Mucosa of descending colon (tissue), 3 donors: ENCODE results near the gene BCKDHA. TPM values are rescaled to one million over a fixed set of nuclear protein-coding genes. Genes with fewer than 3 reads are reported as not detected.

ENCODE experiments used
- ATAC-seq: fragments of 200-7000 bp; cut with Tn5 transposase; one replicate; pipeline ENCODE4 v1.9.1; 2020; ENCODE audit warnings: mild to moderate bottlenecking, moderate library complexity
- DNase-seq, 3 donors: peaks; one replicate each; pipeline ENCODE4 v3.0.0-alpha.2; 2020
- H3K36me3 ChIP-seq: fragments of 200-600 bp; one replicate; pipeline ENCODE4 v1.8.0; 2021; ENCODE audit warnings: low read depth, mild to moderate bottlenecking
- H3K4me1 ChIP-seq: fragments of 200-600 bp; one replicate; pipeline ENCODE4 v1.8.0; 2021; ENCODE audit warnings: low read depth, mild to moderate bottlenecking
- H3K4me3 ChIP-seq: fragments of 200-600 bp; one replicate; pipeline ENCODE4 v1.8.0; 2021; ENCODE audit warnings: mild to moderate bottlenecking
- H3K9me3 ChIP-seq: fragments of 200-600 bp; one replicate; pipeline ENCODE4 v1.8.0; 2021; ENCODE audit warnings: mild to moderate bottlenecking
- intact Hi-C, 2 donors: fragments of 100-400 bp; cut with DNase I in 1 of 2; cut with micrococcal nuclease in 1 of 2; formaldehyde crosslinking; loops; one replicate each; pipeline versions ENCODE4 v1.11.0 to v1.11.1; 2022; cut with DNase I, micrococcal nuclease
- total RNA-seq, 3 donors: library from RNA; stranded (reverse); fragmentation: NEBNext Ultra II Directional in 2 of 3; extraction: Animal tissue kit (Norgen Biotek cat#: 25700) in 2 of 3; gene quantifications; one replicate each; pipeline versions ENCODE4 v1.2.1 to v1.2.4, GENCODE V29; 2021 to 2023
- TF ChIP-seq, protein P1 (sequence below): fragments of 200-600 bp; IDR thresholded peaks from one replicate; pipeline ENCODE4 v1.8.0; 2022; ENCODE audit warnings: antibody characterized with exemption, mild to moderate bottlenecking
- donor health status: DM: no; HTN: no; CAD: no; lungs with moderate emphysema.
- donor health status: DM: no; HTN: no; CAD: no.
- donor health status: DM: no; HTN: yes; CAD: no.

BCKDHA gene
- total RNA-seq, 3 donors from 2014 or later, result 16.6 to 22.5 (median 17.3) TPM

DNA sequence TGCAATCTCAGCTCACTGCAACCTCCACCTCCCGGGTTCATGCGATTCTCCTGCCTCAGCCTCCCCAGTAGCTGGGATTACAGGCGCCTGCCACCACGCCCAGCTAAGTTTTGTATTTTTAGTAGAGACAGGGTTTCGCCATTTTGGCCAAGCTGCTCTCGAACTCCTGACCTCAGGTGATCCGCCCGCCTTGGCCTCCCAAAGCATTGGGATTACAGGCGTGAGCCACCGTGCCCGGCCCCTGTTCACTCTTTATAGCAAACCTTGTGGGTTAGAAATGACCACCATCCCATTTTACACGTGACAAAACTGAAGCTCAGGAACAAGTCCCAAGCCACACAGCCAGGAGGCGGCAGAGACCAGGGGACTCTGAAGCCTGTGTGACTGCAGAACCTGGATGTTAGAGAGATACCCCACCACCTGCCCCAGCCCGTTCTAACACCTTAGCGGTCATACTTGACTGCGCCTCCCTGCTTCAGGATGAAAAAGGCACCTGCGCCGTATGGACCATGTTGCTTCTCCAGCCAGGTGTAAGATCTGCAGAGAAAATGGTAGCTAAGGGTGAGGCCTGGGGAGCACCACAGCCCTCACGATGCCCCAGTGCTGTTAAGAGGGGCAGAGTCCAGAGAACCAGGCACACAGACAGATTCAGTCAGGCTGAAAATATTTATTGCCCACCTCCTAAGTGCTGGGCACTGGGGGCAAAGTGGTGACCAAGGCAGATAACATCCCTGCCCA lies 38.5 kb downstream of the BCKDHA start:
- TF ChIP-seq, protein P1, sequence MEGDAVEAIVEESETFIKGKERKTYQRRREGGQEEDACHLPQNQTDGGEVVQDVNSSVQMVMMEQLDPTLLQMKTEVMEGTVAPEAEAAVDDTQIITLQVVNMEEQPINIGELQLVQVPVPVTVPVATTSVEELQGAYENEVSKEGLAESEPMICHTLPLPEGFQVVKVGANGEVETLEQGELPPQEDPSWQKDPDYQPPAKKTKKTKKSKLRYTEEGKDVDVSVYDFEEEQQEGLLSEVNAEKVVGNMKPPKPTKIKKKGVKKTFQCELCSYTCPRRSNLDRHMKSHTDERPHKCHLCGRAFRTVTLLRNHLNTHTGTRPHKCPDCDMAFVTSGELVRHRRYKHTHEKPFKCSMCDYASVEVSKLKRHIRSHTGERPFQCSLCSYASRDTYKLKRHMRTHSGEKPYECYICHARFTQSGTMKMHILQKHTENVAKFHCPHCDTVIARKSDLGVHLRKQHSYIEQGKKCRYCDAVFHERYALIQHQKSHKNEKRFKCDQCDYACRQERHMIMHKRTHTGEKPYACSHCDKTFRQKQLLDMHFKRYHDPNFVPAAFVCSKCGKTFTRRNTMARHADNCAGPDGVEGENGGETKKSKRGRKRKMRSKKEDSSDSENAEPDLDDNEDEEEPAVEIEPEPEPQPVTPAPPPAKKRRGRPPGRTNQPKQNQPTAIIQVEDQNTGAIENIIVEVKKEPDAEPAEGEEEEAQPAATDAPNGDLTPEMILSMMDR, result no peak
- Histone ChIP-seq H3K4me1 (no peaks in the 10 kb centered on the region), H3K4me3 (no peak overlapping the region), H3K36me3 (no peaks in the 10 kb centered on the region), H3K9me3 (no peaks in the 10 kb centered on the region)
- intact Hi-C loops, result no loop called here
- ATAC-seq (peak; percentile 9), DNase-seq (peak in 2 of 3 donors; percentile 19 to 32)

DNA sequence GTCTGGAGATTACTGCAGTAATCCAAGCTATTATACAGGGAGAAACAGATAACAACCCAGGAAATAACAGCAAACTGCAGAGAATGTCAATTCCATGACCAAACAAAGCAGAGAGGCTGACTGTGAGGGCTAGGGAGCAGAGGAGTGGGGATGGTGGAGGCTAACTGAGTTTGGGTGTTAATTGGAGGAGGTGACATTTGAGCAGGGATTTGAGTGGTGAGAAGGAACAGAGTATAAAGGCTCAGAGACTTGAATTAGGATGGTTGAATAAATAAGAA lies 39.0 kb downstream of the BCKDHA start:
- DNase-seq (no peak), ATAC-seq (no peak)
- Histone ChIP-seq H3K36me3 (no peaks in the 10 kb centered on the region), H3K4me3 (no peak overlapping the region), H3K9me3 (no peaks in the 10 kb centered on the region), H3K4me1 (no peaks in the 10 kb centered on the region)
- intact Hi-C loops, result no loop called here
- TF ChIP-seq, protein P1, result no peak

DNA sequence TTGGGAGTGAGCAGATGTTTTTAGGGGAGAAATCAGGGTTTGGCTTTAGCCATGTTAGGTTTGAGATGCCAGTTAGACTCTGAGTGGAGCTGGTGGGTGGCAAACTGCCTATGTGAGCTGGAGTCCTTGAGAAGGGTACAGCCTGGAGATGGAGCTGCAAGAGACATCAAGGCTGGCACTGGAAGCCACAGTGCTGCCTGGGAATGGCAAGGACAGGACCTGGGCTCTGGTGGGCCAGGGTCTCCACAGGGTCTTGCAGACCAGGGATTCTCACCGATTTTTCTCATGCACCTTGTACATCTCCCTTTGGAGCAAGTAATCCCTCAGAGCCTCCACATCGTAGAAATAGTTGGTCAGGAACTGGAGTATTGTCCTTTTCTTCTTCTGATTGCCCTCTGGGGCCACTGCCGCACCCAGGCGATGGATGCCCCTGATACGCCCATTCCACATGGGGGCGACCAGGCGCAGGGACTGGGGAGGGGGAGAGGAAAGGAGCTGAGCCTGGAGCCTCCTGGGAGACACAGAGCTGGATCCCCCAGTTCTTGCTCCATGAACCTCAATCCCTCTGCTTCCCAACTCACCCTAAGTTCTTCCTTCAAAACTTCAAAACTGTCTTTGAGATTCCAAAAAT lies 40.4 kb downstream of the BCKDHA start:
- H3K4me3 ChIP-seq, result no peak overlapping the region
- intact Hi-C loops, result no loop called here
- no peaks in the 10 kb centered on the region for H3K4me1 ChIP-seq
- H3K9me3 ChIP-seq, result no peaks in the 10 kb centered on the region
- TF ChIP-seq, protein P1, result no peak
- no peaks in the 10 kb centered on the region for H3K36me3 ChIP-seq
- no peak for DNase-seq
- ATAC-seq, result no peak

DNA sequence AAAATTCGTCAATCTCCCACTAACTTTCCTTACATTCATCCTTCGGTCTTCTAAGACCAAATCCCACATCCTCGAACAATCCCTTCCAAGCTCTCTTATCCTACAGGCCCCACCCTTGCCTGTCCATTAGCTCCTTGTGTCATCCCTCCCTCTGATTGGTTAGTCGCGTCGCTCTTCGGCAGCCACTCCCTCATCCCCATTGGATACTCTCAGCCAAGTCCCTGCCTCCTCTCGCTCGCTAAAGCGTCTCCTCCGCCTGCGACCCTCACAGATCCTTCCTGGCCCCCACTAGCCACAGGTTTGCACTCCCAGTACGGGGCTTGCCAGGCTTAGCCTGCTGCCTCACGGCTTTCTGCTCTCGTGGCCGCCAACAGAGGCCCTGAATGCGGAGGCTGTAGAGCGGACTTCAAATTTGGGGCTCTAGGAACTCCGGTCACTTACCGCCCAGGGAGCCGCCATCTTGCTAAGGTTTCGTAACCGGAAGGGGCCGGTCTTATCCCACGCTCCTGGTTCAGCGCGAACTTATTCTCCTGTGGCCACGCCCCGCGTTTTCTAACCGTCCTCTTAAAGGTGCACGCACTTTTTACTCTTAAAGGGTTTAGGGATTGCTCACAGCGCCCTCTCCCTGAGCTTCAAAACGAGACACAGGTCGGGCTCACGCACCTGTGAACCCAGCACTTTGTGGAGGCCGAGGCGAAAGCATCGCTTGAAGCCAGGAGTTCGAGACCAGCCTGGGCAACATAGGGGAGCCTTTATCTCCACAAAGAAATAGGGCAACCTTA lies 42.0 kb downstream of the BCKDHA start, which contains the start of gene DMAC2:
Gene DMAC2 (minus strand): TSS at position 472 of the 782 bp plus-strand sequence. CDS start 13 bp downstream, at position 459.
- intact Hi-C loops, result no loop called here
- peak; percentile 96 for ATAC-seq
- H3K4me1 ChIP-seq, result no peaks in the 10 kb centered on the region
- TF ChIP-seq, protein P1, result peak; percentile 27
- no peaks in the 10 kb centered on the region for H3K36me3 ChIP-seq
- H3K9me3 ChIP-seq, result no peaks in the 10 kb centered on the region
- H3K4me3 ChIP-seq, result peak within 1 kb of the TSS; percentile 52
- peak; percentile 95 to 99 (median 97) for DNase-seq

DNA sequence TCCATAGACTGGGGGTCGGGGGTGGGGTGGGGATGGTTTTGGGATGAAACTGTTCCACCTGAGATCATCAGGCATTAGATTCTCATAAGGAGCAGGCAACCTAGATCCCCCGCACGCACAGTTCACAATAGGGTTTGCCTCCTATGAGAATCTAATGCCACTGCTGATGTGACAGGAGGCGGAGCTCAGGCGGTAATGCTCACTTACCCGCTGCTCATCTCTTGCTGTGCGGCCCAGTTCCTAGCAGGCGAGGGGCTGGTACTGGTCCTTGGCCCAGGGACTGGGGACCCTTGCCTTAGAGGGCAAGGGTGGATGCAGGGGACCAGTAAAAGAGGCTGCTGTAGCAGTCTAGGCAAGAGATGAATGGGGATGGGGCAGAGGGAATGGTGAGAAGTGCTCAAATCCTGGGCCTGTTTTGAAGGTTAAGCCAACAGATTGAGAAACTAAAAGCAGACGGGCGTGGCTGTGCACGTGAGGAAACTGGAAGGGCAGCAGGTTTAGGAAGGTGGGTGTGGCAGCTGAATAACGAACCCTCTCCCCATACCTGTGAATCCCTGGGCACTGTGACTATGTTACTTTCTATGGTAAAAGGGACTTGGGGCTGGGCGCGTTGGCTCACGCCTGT lies 43.8 kb downstream of the BCKDHA start:
- ATAC-seq (no peak), DNase-seq (no peak)
- TF ChIP-seq, protein P1, result no peak

More for the DNA sequence above, 43.8 kb downstream of the BCKDHA start:
- Histone ChIP-seq H3K4me1 (no peaks in the 10 kb centered on the region), H3K9me3 (no peaks in the 10 kb centered on the region), H3K36me3 (no peaks in the 10 kb centered on the region), H3K4me3 (no peak overlapping the region)
- intact Hi-C loops, result no loop called here
